GM18873 (cell line): ENCODE measurements around the gene TRAF2.
A peak's percentile ranks its signal among the peaks of the same experiment; 100 is the strongest.
"Not testable (repeated sequence)": the region's sequence is repeated elsewhere in the genome, so short reads cannot be mapped to it uniquely, and the experiment has no call there.

ENCODE experiments used
- ATAC-seq: cut with Tn5 transposase; IDR thresholded peaks from one replicate; pipeline ENCODE4 v1.9.1; 2021; ENCODE audit warnings: mild to moderate bottlenecking, moderate library complexity, moderate number of reproducible peaks; ENCODE audit not compliant: unreplicated experiment, low FRiP score

The TRAF2 gene, protein sequence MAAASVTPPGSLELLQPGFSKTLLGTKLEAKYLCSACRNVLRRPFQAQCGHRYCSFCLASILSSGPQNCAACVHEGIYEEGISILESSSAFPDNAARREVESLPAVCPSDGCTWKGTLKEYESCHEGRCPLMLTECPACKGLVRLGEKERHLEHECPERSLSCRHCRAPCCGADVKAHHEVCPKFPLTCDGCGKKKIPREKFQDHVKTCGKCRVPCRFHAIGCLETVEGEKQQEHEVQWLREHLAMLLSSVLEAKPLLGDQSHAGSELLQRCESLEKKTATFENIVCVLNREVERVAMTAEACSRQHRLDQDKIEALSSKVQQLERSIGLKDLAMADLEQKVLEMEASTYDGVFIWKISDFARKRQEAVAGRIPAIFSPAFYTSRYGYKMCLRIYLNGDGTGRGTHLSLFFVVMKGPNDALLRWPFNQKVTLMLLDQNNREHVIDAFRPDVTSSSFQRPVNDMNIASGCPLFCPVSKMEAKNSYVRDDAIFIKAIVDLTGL

GRCh38 chr9:136885950-136886578, at the start of gene TRAF2:
Gene TRAF2 (plus strand): TSS chr9:136886516. CDS start chr9:136898741, 12,225 bp downstream.
- ATAC-seq = peak; percentile 72

DNA sequence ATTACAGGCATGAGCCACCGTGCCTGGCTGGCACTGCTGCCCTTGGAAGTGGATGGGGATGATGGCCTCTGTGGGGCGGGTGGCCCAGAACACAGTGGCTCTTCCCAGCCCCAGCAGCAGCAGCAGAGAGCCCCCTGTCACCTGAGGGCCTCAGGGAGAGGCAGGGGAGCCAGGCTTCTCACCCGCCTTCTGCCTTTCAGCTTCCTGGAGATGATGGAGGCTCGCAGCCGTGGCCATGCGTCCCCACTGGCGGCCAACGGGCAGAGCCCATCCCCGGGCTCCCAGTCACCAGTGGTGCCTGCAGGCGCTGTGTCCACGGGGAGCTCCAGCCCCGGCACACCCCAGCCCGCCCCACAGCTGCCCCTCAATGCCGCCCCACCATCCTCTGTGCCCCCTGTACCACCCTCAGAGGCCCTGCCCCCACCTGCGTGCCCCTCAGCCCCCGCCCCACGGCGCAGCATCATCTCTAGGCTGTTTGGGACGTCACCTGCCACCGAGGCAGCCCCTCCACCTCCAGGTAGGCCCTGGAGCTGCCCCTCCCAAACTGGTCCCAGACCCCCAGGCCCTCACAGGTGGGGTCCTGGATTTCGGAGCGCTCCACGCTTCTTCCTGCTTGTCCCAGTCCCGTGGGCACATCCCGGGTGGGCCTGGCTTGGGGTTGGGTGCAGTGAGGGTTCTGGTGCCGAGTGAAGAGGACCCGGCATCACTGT, 49.0 kb upstream of the TRAF2 start:
- ATAC-seq = no peak

DNA sequence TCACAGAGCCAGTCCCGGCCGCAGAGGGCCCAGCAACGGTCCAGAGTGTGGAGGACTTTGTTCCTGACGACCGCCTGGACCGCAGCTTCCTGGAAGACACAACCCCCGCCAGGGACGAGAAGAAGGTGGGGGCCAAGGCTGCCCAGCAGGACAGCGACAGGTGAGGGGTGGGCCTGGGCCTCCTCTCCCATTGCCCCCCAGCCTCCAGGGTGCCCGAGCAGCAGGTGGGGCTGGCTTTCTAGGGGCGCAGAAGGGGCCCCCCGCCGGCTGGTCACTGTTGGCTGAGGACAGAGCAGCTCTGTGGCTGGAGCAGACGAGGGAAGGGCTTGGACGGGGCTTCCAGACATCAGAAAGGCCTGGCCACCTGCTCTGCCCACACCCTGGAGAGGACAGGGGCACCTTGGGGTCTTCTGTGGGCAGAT, 48.4 kb upstream of the TRAF2 start:
- ATAC-seq = not testable (repeated sequence)

DNA sequence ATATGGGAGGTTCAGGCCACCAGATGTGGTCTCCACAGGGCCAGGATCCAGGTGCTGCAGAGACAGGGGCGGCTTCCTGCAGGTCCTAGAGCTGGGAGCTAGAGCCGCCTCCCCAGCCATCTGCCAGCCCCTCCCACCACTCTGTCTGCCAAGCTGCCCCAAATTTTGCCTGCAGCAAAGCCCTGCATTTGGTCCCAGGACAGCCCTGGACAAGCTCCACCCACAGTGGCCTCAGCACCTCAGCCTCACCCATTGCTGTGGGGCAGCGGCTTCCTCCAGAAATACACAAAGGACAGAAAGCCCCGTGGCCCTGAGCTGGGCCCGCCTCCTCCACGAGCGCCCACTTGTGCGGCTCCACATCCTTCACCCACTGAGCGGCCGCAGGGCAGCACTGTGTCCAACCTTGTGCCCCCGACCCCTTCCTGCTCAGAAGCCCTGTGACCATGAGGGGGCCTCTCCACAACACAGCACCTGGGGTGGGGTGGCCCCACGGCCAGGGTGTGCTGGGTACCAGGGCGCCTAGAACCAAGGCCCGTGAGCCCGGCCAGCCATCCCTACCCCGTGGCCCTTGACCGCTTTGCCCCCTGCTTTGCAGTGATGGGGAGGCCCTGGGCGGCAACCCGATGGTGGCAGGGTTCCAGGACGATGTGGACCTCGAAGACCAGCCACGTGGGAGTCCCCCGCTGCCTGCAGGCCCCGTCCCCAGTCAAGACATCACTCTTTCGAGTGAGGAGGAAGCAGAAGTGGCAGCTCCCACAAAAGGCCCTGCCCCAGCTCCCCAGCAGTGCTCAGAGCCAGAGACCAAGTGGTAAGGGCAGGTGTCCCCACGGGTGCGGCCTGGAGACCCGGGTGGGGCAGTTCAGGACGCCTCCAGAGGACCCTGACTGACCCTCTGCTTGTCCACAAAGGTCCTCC, 47.7 kb upstream of the TRAF2 start:
- no peak for ATAC-seq

- no peak for ATAC-seq
These were observed 46.8 kb upstream of the TRAF2 start for GRCh38 chr9:136839229-136840139.

DNA sequence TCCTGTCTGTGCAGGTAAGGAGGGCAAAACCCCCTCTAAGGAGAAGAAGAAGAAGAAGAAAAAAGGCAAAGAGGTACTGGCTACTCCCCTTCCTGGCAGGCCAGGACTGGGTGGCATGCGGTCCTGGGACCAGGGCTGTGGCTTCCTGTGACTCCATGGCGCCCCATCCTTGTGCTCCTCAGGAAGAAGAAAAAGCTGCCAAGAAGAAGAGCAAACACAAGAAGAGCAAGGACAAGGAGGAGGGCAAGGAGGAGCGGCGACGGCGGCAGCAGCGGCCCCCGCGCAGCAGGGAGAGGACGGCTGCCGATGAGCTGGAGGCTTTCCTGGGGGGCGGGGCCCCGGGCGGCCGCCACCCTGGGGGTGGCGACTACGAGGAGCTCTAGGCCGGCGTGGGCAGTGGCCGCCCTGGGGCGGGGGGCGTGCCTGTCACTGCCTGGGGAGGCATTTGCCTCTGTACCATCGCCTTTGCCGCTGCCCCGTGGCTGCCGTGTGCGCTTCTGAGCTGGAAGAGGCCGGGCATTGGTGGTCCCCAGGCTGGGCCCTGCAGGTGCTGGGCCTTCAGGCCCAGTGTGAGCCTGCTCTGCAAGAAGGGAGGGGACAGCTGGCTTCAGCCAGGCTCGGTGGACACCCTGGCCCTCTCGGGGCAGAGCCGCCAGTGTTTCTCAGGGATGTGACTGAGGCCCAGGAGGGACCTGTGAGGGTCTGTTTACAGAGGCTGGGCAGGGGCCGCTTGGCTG, 46.0 kb upstream of the TRAF2 start:
- no peak for ATAC-seq

DNA sequence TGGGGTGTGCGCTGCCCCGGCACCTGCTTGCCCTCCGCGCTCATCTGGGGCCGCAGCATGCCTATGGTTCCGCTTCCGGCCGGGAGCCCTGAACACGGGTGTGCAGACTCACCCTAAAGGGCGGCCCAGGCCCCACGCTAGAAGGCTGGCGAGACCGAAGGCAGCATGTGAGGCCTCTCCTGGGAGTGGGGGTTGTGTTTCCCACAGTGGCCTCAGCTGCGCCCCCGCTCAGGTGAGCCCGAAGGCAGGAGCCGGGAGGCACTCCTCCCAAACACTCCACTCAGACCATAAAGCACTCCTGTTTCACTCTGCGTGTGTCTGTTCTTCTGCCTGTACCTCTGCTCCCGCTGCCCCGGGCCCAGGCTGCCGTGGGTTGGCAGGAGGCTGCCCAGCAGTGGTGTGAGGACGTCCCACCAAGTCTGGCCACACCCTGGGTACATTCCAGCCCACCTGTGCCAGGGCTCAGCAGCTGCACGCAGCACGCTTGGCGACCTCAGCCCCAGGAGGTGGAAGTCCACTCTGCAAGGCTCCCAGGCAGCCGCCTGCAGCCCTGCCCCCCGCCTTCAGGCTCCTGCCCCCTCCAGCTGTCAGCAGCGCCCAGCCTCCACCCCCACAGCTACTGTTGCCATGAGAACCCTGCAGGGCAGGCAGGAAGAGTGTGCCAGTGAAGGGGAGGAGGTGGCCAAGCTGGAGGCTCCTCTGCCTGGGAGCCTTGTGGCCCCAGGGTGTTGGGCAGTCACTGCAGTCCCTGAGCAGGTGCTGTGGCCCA, 45.3 kb upstream of the TRAF2 start:
- no peak for ATAC-seq

- not testable (repeated sequence) for ATAC-seq
These were observed 44.5 kb upstream of the TRAF2 start for GRCh38 chr9:136841646-136842379.

DNA sequence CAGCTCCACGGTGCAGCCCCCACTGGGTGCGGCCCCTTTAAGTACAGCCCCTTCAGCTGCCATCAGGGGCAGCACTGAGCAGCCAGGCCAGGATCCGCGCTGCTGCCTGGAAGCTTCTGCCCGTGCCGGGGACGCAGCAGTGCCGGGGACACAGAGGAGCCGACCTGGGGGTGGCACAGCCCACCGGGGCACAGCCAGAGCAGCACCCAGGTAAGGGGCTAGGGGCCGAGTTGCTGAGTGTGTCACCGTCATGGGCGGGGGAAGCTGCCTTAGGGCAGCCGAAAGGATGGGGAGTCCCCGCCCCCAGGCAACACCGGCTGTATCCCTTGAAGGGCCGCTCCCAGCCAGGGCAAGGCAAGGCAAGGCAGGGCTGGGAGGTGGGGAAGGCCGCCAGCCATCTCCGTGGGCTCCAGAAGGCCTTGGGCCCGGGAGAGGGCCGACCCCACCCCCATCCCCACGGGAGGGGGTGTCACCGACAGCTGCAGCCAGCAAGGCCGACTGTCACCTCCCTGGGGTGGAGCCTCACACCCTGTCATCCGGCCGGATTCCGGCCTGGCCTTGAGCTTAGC, 43.9 kb upstream of the TRAF2 start, which contains the start of gene AJM1:
TSS of gene AJM1 (plus strand) at position 99 of the 569 bp plus-strand sequence. CDS start 1,937 bp downstream, outside the sequence.
- ATAC-seq = not testable (repeated sequence)

DNA sequence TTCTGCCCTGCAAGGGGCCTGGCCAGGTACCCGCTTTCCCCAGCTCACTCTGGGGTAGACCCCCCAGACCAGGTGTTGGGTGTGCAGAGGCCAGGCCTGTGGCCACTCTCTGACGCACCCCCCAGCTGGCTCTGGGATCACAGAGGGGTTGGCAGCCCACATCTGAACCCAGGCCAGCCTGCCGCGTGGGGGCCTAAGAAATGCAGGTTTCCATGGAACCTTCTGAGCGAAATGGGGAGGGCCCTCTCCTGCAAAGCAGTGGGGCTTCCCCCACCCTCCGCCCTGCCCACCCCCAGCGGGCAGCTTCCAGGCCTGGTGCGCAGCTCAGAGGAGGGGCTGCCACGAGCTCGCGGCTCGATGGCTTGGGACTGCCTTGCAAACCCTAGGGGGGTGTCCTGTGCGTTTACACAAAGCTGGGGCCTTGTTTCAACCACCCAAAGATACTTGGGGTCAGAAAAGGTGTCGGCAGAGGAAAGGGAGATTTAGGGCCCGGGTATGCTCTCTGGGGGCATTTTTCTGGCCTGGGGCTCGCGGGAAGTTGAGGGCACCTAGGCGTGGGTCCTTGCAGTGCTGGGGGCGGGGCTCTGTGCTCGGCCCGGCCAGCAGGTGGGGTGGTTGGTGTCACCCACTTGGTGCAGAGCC, 43.0 kb upstream of the TRAF2 start:
- not testable (repeated sequence) for ATAC-seq

- not testable (repeated sequence) for ATAC-seq
These were observed 42.2 kb upstream of the TRAF2 start for GRCh38 chr9:136843801-136844740.

DNA sequence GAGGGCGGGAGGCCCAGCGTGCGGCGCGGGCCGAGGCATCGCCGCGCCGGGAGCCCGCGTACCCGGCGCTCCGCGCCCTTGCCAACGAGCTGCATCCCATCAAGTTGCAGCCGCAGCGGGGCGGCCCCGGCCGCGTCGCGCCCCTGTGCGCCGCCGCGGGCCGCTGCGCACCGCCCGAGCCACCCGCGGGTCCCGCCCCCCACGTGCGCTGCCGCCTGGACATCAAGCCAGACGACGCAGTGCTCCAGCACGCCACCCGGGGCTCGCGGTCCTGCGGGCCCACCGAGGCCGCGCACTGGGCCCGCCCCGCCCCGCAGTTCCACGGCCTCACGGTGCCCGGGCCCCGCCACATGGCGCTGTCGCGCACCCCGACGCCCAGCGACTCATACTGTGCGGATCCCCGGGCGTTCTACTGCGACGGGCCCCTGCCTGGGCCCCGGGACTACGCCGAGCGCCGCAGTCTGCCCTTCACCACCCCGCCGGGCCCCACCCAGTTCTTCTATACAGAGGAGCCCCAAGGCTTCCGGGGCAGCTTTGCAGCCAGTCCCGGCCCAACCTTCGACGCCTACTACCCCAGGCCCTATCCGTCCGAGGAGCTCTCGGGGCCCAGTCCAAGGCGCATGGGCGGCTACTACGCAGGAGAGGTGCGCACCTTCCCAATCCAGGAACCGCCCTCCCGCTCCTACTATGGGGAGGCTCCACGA, 41.4 kb upstream of the TRAF2 start:
- no peak for ATAC-seq

- no peak for ATAC-seq
These were observed 40.7 kb upstream of the TRAF2 start for GRCh38 chr9:136845465-136846260.
